ENCODE results near the gene DCX.

- no peak for TF ChIP-seq CREB1 (CRISPR knock-in tag; IDR thresholded peaks at IDR 0.05; ENCODE audit: low read depth)
- TF ChIP-seq, protein P1, sequence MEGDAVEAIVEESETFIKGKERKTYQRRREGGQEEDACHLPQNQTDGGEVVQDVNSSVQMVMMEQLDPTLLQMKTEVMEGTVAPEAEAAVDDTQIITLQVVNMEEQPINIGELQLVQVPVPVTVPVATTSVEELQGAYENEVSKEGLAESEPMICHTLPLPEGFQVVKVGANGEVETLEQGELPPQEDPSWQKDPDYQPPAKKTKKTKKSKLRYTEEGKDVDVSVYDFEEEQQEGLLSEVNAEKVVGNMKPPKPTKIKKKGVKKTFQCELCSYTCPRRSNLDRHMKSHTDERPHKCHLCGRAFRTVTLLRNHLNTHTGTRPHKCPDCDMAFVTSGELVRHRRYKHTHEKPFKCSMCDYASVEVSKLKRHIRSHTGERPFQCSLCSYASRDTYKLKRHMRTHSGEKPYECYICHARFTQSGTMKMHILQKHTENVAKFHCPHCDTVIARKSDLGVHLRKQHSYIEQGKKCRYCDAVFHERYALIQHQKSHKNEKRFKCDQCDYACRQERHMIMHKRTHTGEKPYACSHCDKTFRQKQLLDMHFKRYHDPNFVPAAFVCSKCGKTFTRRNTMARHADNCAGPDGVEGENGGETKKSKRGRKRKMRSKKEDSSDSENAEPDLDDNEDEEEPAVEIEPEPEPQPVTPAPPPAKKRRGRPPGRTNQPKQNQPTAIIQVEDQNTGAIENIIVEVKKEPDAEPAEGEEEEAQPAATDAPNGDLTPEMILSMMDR (conservative IDR thresholded peaks at IDR 0.05; ENCODE audit: low read depth in 2 of 2): no peak
- TF ChIP-seq, protein P2, sequence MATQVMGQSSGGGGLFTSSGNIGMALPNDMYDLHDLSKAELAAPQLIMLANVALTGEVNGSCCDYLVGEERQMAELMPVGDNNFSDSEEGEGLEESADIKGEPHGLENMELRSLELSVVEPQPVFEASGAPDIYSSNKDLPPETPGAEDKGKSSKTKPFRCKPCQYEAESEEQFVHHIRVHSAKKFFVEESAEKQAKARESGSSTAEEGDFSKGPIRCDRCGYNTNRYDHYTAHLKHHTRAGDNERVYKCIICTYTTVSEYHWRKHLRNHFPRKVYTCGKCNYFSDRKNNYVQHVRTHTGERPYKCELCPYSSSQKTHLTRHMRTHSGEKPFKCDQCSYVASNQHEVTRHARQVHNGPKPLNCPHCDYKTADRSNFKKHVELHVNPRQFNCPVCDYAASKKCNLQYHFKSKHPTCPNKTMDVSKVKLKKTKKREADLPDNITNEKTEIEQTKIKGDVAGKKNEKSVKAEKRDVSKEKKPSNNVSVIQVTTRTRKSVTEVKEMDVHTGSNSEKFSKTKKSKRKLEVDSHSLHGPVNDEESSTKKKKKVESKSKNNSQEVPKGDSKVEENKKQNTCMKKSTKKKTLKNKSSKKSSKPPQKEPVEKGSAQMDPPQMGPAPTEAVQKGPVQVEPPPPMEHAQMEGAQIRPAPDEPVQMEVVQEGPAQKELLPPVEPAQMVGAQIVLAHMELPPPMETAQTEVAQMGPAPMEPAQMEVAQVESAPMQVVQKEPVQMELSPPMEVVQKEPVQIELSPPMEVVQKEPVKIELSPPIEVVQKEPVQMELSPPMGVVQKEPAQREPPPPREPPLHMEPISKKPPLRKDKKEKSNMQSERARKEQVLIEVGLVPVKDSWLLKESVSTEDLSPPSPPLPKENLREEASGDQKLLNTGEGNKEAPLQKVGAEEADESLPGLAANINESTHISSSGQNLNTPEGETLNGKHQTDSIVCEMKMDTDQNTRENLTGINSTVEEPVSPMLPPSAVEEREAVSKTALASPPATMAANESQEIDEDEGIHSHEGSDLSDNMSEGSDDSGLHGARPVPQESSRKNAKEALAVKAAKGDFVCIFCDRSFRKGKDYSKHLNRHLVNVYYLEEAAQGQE (IDR thresholded peaks at IDR 0.05; ENCODE audit: unreplicated experiment): no peak
- no peak for TF ChIP-seq ZNF114 (CRISPR knock-in tag; IDR thresholded peaks at IDR 0.05)
- TF ChIP-seq EZH2 (IDR thresholded peaks at IDR 0.05; ENCODE audit: low read depth, unreplicated experiment): no peak
- TF ChIP-seq EZH2phosphoT487 (IDR thresholded peaks at IDR 0.05; ENCODE audit: unreplicated experiment): no peak
- no peak for TF ChIP-seq NANOG (IDR thresholded peaks at IDR 0.05; ENCODE audit: borderline replicate concordance)
- TF ChIP-seq POLR2AphosphoS5 (IDR thresholded peaks at IDR 0.05; ENCODE audit: low read depth): no peak
- no peak for TF ChIP-seq STAT1 (IDR thresholded peaks at IDR 0.05; ENCODE audit: unreplicated experiment)
- TF ChIP-seq JUNB (IDR thresholded peaks at IDR 0.05; ENCODE audit: unreplicated experiment): no peak
Measured at GRCh38 chrX:111268506-111268905, 143.5 kb downstream of the DCX start.

Measured in GM23338 (cell line).